Measurements from ENCODE around the gene TRIM31.
A peak's percentile ranks its signal among the peaks of the same experiment; 100 is the strongest.

Gene TRIM31

DNA sequence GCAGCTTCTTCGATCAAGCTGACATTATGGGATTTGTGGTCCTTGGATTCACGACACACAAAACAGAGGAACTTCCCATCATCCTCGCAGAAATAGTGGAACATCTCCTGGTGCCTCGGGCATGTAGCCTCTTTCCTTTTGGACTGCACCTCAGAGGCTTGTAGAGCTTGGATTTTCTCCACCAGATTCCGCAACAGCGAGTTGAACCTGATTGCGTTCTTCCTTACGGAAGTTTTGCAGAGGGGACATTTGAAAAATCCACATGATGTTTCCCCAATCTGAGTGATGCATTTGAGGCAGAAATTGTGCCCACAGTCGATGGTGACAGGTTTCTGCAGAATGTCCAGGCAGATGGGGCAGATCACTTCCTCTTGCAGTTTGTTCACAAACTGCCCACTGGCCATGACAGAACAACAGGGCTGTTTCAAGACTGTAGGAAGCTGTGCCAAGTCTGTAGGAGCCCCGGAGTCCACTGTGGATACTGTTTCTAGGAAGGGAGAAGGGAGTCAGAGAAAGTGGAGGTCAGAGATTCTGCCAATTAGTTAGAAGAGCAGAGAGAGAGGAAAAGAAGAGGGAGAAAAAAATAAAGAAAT lies 392 bp downstream of the TRIM31 start:
- DNase-seq, result no peak

DNA sequence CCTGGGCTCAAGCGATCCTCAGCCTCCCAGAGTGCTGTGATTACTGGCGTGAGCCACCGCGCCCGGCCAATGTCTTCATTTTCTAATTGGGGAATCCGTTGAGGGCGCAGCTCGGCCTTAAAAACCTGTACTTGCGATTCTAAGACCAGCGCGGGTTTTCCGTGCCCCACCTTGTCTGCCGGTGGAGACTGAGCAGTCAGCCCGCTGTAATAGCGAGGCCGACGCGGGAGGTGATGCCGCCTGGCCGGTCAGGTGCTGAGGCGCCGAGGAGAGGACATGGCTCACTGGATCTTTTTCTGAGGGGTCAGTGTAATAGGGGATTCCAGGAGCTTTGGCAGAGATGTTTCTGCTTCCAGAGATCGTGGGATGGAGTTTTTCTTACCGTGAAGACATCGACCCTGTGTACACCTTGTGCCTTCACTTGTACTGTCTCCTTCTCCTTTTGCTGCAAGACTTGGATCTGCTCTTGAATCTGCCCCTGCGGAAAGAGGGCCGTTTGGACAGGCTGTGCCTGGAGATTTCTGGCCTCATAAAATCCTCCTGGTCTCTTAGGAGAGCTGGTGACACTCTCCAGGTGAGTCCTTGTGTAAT lies 1.5 kb downstream of the TRIM31 start:
- no peak for DNase-seq

DNA sequence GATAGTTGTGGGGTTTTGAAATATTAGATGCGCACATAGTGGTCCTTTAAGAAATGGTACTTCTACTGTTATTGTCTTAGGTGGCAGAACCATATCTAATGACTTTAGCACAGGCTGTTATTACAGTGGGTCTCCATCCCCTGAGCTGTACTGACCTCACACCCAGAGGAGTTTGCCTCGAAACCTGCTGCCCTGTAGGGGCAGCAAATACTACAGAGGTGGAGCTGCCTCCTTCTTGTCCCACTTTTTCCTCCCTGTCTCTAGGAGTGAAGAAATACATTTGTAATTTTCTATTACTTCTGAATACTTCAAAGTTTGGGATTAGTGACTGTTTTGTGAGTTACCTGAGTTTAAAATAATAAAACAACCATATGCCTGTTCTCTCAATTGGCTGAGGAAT lies 8.2 kb downstream of the TRIM31 start:
- no peak for DNase-seq

DNA sequence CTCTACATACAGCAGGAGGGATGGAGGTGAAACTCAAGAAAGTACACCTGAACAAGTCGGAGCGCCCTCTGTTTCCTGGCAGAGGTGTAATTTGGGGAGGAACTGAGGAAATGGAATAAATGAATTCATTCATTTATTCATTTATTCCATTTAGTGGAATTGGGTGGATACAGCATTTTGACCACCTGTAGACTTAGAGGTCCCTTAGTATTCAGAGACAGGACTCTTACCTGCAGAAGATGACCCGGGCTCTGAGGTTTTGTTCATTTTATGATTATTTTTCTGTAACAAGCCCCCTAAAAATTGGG lies 9.1 kb downstream of the TRIM31 start:
- DNase-seq, result no peak

DNA sequence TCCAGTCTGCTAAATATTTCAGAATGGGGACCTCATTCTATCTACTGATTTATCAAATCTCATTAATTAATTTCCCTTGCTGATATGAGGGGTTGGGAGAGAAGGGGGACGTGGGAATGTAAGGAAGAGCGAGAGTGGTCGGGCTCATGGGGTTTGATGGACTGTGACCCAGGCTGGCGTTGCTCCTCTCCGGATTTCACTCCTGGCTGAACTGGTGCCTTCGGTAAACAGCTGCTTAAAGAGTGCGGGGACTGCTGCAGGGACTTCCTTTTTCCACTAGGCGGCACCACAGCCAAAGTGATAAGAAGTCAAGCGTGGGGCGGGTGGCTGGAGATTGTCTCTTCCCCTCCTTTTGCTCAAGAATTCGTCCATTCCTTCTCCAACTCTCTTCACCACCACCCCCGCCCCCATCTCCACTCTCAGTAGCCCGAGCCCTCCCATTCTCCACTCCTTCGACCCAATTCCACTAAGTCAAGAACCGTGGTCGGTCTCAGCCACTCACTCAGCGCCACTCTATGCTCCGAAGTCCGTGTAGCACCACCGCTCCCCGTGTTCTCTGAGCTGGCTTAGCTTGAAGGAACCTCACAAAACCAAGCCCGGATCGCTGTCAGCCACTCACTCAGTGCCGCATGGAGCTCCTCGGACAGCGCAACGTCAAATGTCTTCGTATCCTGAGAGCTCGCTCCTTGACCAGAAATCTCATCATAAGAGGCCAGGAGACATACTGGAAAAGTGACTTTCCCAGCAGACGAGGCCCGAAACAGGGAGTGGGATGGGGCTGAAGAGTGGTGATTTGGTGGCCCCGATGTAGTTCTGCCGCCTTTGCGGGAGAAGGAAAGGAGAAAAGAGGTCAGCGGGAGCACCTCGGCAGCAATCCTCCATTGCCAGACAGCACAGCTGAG lies 9.7 kb downstream of the TRIM31 start:
- peak; percentile 83 for DNase-seq

DNA sequence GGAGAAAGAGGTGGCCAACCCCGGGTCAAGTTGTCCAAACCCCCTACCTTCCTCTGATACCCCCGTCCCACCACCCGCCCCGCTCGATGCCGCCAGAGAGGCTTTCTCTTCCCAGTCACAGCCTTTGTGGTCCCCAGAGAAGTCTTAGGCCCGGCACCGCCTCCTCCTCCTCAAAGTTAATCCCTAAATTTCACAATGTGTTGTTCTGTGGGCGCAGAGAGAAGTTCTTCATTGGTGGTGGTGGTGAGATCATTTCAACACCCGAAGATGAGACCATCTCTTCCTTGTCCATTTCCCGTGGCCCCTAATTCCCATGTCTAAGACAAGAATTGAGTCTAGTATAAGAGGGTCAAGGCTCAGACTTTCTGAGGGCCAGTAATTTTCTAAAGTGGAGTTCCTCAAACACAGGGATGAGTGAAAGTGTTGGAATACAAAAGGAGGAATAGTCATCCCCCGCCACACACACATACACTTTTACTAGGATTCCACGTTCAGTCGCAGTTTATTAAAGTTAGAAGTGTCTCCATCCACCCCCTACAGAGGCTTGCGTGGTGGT lies 10.4 kb downstream of the TRIM31 start:
- DNase-seq, result no peak

DNA sequence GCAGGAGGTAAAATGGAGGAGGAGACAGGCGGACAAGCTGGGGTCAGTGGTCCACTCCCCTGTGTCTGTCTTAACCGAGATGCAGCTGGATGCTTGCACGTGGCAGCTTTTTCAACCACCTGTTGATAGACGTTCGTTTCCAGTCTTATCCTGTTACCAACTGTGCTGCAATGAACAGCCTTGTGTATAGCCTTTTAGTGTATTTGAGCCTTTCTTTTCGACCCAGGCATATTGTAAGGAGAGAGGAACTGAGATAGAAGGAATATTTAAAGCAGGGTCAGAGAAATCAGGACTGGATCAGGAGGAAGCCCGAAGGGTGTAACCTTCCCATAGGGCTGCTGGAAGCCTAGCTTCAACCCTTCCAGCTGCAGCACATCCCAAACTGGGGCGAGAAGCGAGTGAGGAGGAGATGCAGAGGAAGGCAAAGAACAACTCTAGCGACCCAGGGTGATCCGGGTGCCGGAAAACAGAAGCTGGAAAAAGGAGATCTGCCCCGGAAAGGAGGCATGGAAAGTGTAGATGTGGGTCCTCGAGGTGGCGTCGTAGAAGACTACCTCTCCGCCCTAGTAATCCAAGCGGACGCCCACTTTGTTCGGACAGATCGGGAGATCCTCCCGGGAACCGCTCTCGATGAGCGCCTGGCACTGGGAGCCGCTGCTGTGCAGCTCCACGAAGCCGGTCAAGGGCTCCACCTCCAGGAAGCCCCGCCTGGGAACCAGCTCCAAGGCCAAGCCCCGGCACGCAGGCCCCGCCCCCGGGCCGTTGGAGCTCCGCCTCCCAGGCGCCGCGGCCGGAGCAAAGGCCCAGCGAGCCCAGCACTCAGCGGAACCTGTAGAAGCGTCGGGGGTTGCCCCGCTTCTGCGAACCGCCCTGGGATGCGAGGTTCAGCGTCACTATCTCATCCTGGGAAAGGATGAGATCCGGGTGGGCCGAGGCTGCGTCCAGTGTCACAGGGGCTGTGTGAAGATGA lies 11.2 kb downstream of the TRIM31 start:
- DNase-seq, result peak; percentile 70

DNA sequence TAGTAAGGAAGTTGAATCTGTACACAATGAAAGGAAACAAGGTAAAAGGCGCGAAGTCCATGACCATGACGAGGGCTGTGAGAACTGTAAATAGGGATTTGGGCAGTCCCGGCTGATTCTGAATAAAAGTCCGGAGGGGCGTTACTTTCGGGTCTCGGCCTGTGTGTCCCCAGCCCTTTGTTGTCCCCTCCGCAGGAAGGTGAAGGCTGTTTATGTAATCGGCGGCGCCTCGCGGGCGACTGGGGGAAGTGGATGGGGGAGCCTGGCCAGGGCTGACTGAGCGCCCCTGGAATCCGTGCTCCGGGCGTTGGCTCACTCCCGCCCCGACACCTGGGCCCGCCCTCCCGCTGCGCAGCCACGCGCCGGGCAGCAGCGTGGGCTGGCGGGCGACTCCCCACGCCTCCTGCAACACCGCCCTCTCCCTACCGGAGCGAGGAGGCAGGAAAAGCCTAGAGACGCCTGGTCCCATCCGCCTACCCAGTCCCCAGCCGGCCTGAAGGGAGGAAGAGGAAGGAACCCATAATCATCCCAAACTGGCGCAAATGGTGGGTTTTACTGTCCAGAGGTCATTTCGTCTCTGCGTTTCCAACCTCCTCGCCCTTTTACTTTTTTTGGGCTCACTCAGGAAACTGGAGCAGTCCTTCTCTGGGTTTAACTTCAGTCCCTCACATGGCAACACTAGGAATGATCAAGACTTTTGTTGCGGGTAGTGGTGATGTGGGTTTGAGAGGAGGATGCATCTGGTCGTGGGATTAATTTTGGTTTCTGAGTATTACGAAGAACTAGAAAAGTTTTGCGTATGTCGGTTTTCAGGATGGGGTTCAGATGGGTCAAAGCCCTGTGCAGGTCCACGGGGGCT lies 12.1 kb downstream of the TRIM31 start:
- peak; percentile 27 for DNase-seq

DNA sequence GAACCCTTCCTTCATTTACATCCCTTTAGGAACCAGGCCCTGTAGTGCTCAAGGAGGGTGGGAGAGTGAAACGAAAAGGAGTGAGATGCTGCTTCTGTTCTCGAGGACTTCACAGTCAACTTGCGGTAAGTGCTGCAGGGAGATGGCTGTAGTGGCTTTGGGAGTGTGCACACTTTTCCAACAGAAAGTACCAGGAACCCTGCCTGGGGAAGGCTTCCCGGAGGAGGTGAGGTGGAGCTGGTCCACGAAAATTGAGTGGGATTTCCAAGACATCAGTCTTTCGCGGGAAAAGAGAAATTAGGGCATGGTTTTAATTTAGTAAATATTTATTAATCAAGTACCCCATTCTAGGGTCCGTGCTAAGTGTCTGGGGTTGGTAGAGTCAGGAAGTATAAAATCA lies 12.7 kb downstream of the TRIM31 start:
- no peak for DNase-seq

DNA sequence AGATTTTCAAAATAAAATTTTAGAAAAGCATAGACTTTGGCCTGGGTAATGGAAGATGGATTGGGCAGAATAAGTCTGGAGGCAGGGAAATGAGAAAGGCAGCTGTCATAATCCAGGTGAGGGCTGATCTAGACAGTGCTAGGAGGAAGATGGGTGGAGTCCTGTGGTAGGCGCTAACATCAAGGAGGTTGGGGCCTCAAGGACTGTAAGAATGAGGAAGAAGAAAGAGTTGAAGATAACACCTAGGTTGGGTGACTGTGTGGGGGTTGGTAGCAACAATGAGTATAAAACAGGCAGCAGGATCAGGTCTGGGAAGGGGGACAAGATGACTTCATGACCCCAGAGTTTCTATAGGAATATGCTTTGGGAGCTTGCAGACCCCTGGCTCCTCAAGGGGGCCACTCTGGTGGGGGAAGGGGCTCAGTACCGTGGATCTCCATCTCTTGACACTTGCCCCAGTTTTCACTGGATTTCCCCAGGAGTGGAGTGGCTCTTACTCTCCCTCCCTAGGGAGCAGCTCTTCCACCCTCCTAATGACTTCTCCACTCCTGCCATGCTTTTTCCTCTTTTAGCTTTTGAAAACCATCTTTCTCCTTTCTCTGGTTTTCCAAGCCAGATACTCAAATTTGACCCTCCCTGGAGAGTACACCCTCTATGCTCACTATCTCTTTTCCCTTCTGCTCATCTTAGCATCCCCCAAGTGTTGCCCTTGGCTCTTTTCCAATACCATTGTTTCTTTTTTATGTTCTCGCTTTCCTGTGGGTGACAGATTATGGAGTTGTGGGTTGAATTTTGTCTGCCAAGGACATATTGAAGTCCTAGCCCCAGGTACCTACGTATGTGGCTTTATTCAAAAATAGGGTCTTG lies 14.8 kb downstream of the TRIM31 start:
- no peak for DNase-seq

DNA sequence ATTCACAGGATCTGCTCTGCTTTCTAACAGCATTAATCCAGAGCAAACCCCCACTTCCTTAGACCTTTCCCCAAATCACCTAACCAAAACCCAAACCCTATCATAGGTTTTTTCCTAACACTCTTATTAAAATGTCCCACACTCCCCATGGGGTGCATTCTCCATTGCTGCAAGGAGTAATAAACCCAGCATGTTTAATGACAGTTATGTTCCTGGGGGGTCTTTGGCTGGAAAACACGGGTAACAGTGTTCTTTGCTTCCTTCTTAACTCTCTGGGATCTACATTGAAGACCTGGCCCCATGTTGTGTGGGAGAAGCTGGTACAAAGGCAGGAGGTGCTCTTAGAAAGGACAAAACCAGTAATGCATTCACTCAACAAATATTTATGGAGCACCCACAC lies 16.1 kb downstream of the TRIM31 start:
- DNase-seq, result no peak

DNA sequence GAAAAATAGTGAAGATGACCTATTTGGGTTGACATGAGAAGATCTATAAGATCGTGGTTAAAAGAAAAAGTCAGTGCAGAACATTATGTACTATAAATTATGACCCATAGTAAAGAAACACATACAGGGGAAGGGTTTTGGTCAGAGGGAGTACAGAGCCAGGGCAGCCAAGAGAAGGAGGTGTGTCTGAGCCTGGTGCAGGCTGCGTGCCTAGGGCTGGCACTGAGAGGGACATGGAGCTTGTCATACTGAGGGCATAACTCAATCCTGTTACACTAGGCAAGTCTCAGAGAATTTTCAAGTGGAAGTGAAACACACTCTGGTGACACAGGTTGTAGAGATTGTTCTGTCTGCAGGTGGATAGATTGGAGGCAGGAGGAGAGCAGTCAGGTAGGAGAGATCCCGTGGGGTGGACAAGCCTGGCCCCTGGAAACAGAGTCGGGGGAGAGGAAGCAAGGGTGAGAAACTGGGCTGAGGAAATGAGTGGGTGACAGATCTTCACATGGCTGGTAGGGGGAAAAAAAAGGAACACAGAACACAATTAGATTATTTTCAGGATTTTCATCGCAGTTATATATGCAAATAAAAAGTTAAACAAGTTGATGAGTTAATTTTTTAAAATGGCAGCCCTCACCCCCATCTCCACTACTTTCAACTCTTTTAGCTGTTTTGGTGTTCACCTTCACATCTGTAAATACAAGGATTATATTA lies 18.8 kb downstream of the TRIM31 start:
- DNase-seq, result no peak

DNA sequence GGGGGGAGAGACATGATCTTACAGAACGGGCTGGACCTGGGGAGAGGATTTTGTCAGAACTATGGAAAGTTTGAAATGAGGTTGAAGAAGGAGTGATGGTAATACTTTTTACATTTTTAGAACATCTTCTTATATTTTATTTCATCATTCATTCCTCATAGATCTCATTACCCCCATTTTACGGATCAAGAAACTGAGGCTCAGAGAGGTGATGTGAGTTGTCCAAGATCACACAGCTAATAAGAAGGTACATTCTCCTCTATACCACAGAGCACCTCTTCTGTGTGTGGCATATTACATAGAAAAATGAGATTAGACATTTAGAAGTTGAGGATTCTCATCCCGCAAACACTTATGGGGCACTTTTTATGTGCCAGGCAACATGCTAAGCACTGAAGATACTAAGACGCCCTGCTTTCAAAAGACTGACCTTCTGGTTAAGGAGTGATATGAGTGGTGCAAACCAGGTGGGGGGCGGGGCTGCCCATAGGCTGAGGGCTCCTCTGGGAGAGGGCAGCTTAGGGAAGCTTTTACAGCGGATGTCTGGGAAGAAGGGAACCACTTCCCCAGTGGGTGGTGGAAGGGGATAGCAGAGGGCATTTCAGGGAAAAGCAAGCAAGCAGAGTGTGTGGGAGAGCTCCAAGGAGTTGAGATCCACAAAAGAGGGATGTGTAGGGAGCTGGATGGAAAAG lies 19.9 kb downstream of the TRIM31 start:
- DNase-seq, result no peak

DNA sequence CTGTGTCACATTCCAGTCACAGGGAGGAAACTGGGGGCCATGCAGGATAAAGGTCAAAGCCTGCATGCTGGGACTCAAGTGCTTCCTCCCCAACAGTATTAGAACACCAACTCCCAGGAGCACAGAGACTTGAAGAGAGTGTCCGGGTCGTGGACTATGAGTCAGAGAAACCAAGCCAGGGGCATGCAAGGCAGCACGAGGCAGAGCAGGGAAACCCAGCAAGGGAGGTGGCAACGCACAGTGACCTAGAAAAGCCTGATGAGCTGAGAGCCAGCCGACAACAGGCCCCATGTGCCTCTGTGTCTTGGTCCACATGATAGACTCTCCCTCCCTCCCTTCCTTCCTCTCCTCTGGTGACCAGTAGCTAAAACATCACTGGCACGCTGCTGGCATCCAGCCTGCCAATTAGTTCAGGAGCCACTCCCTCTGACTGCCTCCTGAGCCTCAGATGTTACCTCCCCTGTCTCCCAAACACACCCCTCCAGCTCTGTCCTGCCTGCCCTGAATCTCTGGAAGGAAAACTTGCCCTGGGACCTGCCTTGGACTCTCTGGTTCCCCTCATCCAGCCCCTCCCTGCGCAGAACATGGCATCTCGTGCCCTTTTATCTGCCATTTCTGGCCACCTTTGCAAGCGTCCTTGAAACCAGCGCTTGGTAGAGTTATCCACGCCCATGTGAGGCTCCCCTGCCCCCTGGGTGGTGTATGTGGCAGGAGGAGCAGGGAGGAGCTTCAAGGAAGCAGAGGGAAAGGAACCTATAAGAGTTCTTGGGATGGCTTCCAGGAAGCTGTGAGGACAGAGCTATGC lies 21.1 kb downstream of the TRIM31 start:
- DNase-seq, result no peak

DNA sequence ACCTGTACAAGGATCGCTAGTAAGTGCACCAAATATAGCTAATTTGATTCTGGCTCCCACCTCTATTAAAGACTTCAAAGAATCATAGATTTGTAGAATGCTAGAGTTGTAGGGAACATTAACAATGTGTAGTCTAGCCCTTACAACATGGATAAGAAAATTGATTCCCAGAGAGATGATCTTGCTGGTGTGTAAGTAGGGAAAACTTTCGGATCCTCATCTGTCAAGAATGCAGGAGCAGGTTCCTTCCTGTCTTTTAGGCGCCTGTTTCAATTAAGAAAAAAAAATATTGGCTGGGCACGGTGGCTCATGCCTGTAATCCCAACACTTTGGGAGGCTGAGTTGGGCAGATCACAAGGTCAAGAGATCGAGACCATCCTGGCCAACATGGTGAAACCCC lies 25.0 kb downstream of the TRIM31 start:
- no peak for DNase-seq

DNA sequence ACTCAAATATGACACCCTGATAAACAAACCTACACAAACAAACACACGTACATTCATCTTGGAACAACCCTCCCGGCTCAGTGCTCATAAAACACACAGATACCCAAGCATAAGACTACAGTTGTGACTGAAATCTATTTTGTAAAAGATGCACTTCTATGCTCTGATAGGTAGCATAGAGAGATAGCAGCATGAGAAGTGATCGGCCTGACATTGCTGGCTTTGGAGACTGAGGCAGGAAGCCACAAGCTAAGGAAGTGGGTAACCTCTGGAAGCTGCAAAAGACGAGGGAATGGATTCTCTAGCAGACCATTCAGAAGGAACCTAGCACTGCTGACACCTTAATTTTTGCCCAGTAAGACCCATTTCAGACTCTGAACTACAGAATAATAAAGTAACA lies 35.7 kb downstream of the TRIM31 start:
- DNase-seq, result no peak

DNA sequence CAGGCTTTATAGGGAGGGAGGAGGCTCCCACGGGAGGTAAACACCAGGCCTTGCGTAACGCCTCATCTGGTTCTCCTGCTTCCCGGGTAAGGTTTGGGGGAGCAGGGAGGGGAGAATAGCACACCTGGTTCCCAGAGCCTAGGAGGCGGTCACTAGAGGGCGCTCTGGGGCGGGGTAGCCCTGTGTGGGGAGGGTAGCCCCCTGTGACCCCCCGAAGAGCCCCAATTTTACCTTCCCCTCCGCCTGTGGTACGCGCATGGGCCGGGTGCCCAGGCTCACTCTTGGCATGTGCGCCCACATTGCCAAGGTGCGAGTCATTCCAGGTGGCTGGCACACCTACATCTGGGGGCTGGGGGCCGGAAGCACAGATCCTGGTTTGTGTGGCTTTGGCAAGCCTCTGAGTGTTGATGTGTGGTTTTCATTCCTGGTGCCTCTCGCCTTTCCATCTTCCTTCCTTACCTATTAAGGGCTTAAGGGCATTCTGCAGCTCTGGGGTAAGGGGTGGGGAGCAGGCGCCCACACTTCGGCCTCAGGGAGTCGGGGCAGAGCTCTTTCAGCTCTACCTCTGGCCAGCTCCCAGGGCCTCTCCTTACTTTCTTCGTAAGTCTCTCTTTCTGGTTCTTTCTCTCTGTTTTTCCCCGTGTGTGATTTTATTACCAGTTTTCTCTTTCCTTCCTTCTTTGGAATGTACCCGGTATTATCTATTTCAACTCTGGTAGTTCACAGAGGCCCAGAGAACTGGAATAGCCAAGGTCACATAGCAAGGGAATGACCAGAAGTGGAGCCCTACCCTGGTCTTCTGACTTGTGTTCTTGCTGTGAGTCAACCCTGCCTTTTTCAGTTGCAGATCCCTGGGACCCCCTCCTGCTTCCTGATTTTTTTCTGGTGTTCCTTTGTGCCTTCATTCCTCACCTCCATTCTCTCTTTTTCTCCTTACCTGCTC lies 36.8 kb downstream of the TRIM31 start:
- no peak for DNase-seq

All from activated T-cell treated with anti-CD3 and anti-CD28 coated beads, Interleukin-2, amount 50 U/mL, for 1 hour (primary cell).